Fibroblast of peridontal ligament (primary cell): ENCODE data around the gene DENND2C.
A peak's percentile ranks its signal among the peaks of the same experiment; 100 is the strongest.

Experiments used
- DNase-seq: peaks from one replicate; pipeline ENCODE4 v3.0.0-alpha.2; 2010; ENCODE audit errors: extremely low read depth

DENND2C gene

GRCh38 chr1:114669562-114670082, at the start of gene DENND2C:
Gene DENND2C, minus strand, starts transcription at chr1:114670049. Its CDS starts 44,065 bp downstream, at chr1:114625984.
- DNase-seq: no peak

- peak; percentile 10 for DNase-seq
Observed at GRCh38 chr1:114719424-114719787, 49.6 kb upstream of the DENND2C start.

- DNase-seq: peak; percentile 50
Observed at GRCh38 chr1:114718661-114719423, 49.0 kb upstream of the DENND2C start.

GRCh38 chr1:114716304-114717170, 46.7 kb upstream of the DENND2C start, which contains the start of gene NRAS:
Gene NRAS, minus strand, starts transcription at chr1:114716771. Its CDS starts 611 bp downstream, at chr1:114716160.
- peak; percentile 89 for DNase-seq

GRCh38 chr1:114715952-114716303, 46.1 kb upstream of the DENND2C start:
- no peak for DNase-seq

- no peak for DNase-seq
Observed at GRCh38 chr1:114712977-114713376, 43.1 kb upstream of the DENND2C start.

GRCh38 chr1:114710360-114710759, 40.5 kb upstream of the DENND2C start:
- DNase-seq: no peak

GRCh38 chr1:114707604-114708003, 37.8 kb upstream of the DENND2C start:
- DNase-seq: no peak

- DNase-seq: peak; percentile 47
Observed at GRCh38 chr1:114703242-114703641, 33.4 kb upstream of the DENND2C start.

GRCh38 chr1:114702737-114703136, 32.9 kb upstream of the DENND2C start:
- DNase-seq: no peak

GRCh38 chr1:114701931-114702330, 32.1 kb upstream of the DENND2C start:
- no peak for DNase-seq

GRCh38 chr1:114700036-114700600, 30.3 kb upstream of the DENND2C start:
- DNase-seq: no peak

GRCh38 chr1:114696810-114697209, 27.0 kb upstream of the DENND2C start:
- no peak for DNase-seq

- DNase-seq: no peak
Observed at GRCh38 chr1:114695430-114696058, 25.7 kb upstream of the DENND2C start, which contains the start of gene AMPD1. Gene AMPD1, minus strand, starts transcription at chr1:114695546. Its CDS starts 75 bp downstream, at chr1:114695471.

GRCh38 chr1:114694540-114695310, 24.9 kb upstream of the DENND2C start:
- no peak for DNase-seq

GRCh38 chr1:114692947-114693346, 23.1 kb upstream of the DENND2C start:
- DNase-seq: no peak

- DNase-seq: peak; percentile 15
Observed at GRCh38 chr1:114691061-114691460, 21.2 kb upstream of the DENND2C start.

- DNase-seq: no peak
Observed at GRCh38 chr1:114690148-114690547, 20.3 kb upstream of the DENND2C start.

- DNase-seq: no peak
Observed at GRCh38 chr1:114688526-114688925, 18.7 kb upstream of the DENND2C start.

GRCh38 chr1:114685851-114686250, 16.0 kb upstream of the DENND2C start:
- no peak for DNase-seq

- no peak for DNase-seq
Observed at GRCh38 chr1:114677691-114678090, 7.8 kb upstream of the DENND2C start.
